Stimulated activated CD8-positive, alpha-beta memory T cell treated with anti-CD3 and anti-CD28 coated beads, Interleukin-12 subunit alpha, Interleukin-12 subunit beta, amount 100 ng/mL, for 24 hours (primary cell): Measurements from ENCODE around the gene NLE1.

Source experiments
- DNase-seq: peaks from one replicate; pipeline ENCODE4 v3.0.0-alpha.2; 2020; ENCODE audit errors: extremely low read depth

Gene NLE1

GRCh38 chr17:35086931-35087573, 55.1 kb downstream of the NLE1 start:
- DNase-seq, result no peak

GRCh38 chr17:35086164-35086563, 55.9 kb downstream of the NLE1 start:
- DNase-seq, result no peak

GRCh38 chr17:35084987-35085386, 57.1 kb downstream of the NLE1 start:
- DNase-seq, result no peak

GRCh38 chr17:35083071-35083470, 59.0 kb downstream of the NLE1 start:
- DNase-seq, result no peak

- DNase-seq, result no peak
Measured at GRCh38 chr17:35082073-35082657, 59.9 kb downstream of the NLE1 start.

GRCh38 chr17:35081638-35082037, 60.5 kb downstream of the NLE1 start:
- no peak for DNase-seq

- no peak for DNase-seq
Measured at GRCh38 chr17:35080536-35080935, 61.6 kb downstream of the NLE1 start.

GRCh38 chr17:35079547-35080423, 62.3 kb downstream of the NLE1 start:
- no peak for DNase-seq
